GM23338 (cell line): Measurements from ENCODE around the gene ZNF516. TPM values are rescaled to one million over a fixed set of nuclear protein-coding genes. Genes with fewer than 3 reads are reported as not detected.

Source experiments
- ATAC-seq: fragments of 200-7000 bp; cut with Tn5 transposase; 3 replicates; pipeline ENCODE4 v1.9.1; 2020
- DNase-seq: peaks from one replicate; pipeline ENCODE4 v3.0.0-alpha.2; 2015; ENCODE audit warnings: low spot score
- H2AFZ ChIP-seq: fragments of 200-600 bp; sonication (generic); 2 replicates; pipeline ENCODE4 v1.8.0; 2016; ENCODE audit warnings: antibody characterized with exemption, mild to moderate bottlenecking, moderate library complexity
- H3F3A ChIP-seq: fragments of 200-600 bp; sonication (generic); replicated peaks from 2 replicates; pipeline ENCODE4 v1.8.0; 2017; ENCODE audit warnings: antibody characterized with exemption, mixed run types, low read depth
- H3K27ac ChIP-seq: fragments of 200-600 bp; sonication (generic); 2 replicates; pipeline ENCODE4 v1.6.1; 2016; ENCODE audit warnings: low read depth
- H3K27me3 ChIP-seq: fragments of 200-600 bp; sonication (generic); 2 replicates; pipeline ENCODE4 v1.8.0; 2016; ENCODE audit warnings: mild to moderate bottlenecking, mixed run types, moderate library complexity; ENCODE audit not compliant: insufficient read depth
- H3K36me3 ChIP-seq: fragments of 200-600 bp; sonication (generic); 2 replicates; pipeline ENCODE4 v1.8.0; 2016; ENCODE audit warnings: mild to moderate bottlenecking; ENCODE audit not compliant: insufficient read depth
- H3K4me1 ChIP-seq: fragments of 200-600 bp; sonication (generic); 2 replicates; pipeline ENCODE4 v1.8.0; 2016; ENCODE audit warnings: mild to moderate bottlenecking, moderate library complexity; ENCODE audit not compliant: insufficient read depth
- H3K4me2 ChIP-seq: fragments of 200-600 bp; sonication (generic); 2 replicates; pipeline ENCODE4 v1.7.1; 2017; ENCODE audit warnings: mixed run types
- H3K4me3 ChIP-seq: fragments of 200-600 bp; sonication (generic); 2 replicates; pipeline ENCODE4 v1.6.1; 2016; ENCODE audit warnings: mixed run types
- H3K79me2 ChIP-seq: fragments of 200-600 bp; sonication (generic); replicated peaks from 2 replicates; pipeline ENCODE4 v1.8.0; 2017; ENCODE audit warnings: mild to moderate bottlenecking; ENCODE audit not compliant: insufficient read depth
- H3K9me2 ChIP-seq: fragments of 200-600 bp; sonication (generic); 2 replicates; pipeline ENCODE4 v1.8.0; 2017; ENCODE audit not compliant: insufficient read depth
- H4K20me1 ChIP-seq: fragments of 200-600 bp; sonication (generic); replicated peaks from 2 replicates; pipeline ENCODE4 v1.8.0; 2017; ENCODE audit warnings: mild to moderate bottlenecking; ENCODE audit not compliant: insufficient read depth
- H3K27ac Mint-ChIP-seq: 2 replicates; pipeline ENCODE4 v1.8.0; 2020; ENCODE audit warnings: inconsistent platforms, mild to moderate bottlenecking, moderate library complexity, mixed read lengths
- H3K27me3 Mint-ChIP-seq: 3 replicates; pipeline ENCODE4 v1.8.0; 2022; ENCODE audit warnings: low read depth, mild to moderate bottlenecking, moderate library complexity, mixed read lengths, inconsistent platforms; ENCODE audit not compliant: insufficient read depth, poor library complexity
- H3K36me3 Mint-ChIP-seq: 3 replicates; pipeline ENCODE4 v1.8.0; 2021; ENCODE audit warnings: low read depth, mild to moderate bottlenecking, inconsistent platforms, moderate library complexity, mixed read lengths
- H3K4me1 Mint-ChIP-seq: 3 replicates; pipeline ENCODE4 v1.8.0; 2020; ENCODE audit warnings: mild to moderate bottlenecking, inconsistent platforms, mixed read lengths
- H3K4me3 Mint-ChIP-seq: 3 replicates; pipeline ENCODE4 v1.8.0; 2021; ENCODE audit warnings: moderate library complexity, mild to moderate bottlenecking, inconsistent platforms, mixed read lengths
- H3K9me3 Mint-ChIP-seq: 3 replicates; pipeline ENCODE4 v1.8.0; 2020; ENCODE audit warnings: moderate library complexity, mild to moderate bottlenecking, inconsistent platforms, mixed read lengths
- CREB1 ChIP-seq: fragments of 250-450 bp; sonication (Bioruptor Pico); IDR thresholded peaks from 2 replicates; pipeline ENCODE4 v1.5.0; 2020; ENCODE audit warnings: low read depth, mild to moderate bottlenecking, moderate library complexity
- EZH2 ChIP-seq: fragments of 200-600 bp; sonication (generic); IDR thresholded peaks from one replicate; pipeline ENCODE4 v1.8.0; 2017; ENCODE audit warnings: antibody characterized with exemption, mild to moderate bottlenecking, low read depth; ENCODE audit not compliant: unreplicated experiment
- EZH2phosphoT487 ChIP-seq: fragments of 200-600 bp; sonication (generic); IDR thresholded peaks from one replicate; pipeline ENCODE4 v1.8.1; 2018; ENCODE audit warnings: antibody characterized with exemption; ENCODE audit not compliant: unreplicated experiment
- JUNB ChIP-seq: IDR thresholded peaks from one replicate; pipeline ENCODE4 v1.6.1; 2016; ENCODE audit warnings: antibody characterized with exemption; ENCODE audit not compliant: unreplicated experiment
- NANOG ChIP-seq: IDR thresholded peaks from 2 replicates; pipeline ENCODE4 v1.6.1; 2016; ENCODE audit warnings: antibody characterized with exemption, borderline replicate concordance
- POLR2AphosphoS5 ChIP-seq: IDR thresholded peaks from 2 replicates; pipeline ENCODE4 v1.6.1; 2016; ENCODE audit warnings: antibody characterized with exemption, low read depth
- STAT1 ChIP-seq: IDR thresholded peaks from one replicate; pipeline ENCODE4 v1.6.1; 2016; ENCODE audit warnings: antibody characterized with exemption; ENCODE audit not compliant: unreplicated experiment
- ZNF331 ChIP-seq: fragments of 250-450 bp; sonication (Bioruptor Pico); IDR thresholded peaks from 2 replicates; pipeline ENCODE4 v1.5.0; 2020; ENCODE audit warnings: low read depth, mild to moderate bottlenecking, moderate library complexity
- polyA plus RNA-seq: library from polyadenylated mRNA; unstranded; fragments of >200 nt; fragmentation: Nextera tagmentation; extraction: Ambion mirVana; gene quantifications from 2 replicates; pipeline ENCODE4 v1.2.1, GENCODE V29; 2016
- total RNA-seq: library from RNA; depleted of rRNA; stranded (reverse); fragments of >200 nt; shearing (Covaris generic); gene quantifications from 2 replicates; pipeline ENCODE4 v1.2.3, GENCODE V29; 2014
- TF ChIP-seq, protein P1 (sequence below), 2 experiments: fragments of 200-600 bp in 1 of 2; sonication (generic) in 1 of 2; conservative IDR thresholded peaks; 2 replicates each; pipeline versions ENCODE4 v1.5.1 to v1.6.1; 2016 to 2017; ENCODE audit warnings: antibody characterized with exemption in 2 of 2, low read depth in 2 of 2, mild to moderate bottlenecking in 2 of 2, moderate library complexity in 1 of 2
- TF ChIP-seq, protein P2 (sequence below): IDR thresholded peaks from one replicate; pipeline ENCODE4 v1.6.1; 2018; ENCODE audit warnings: antibody characterized with exemption; ENCODE audit not compliant: unreplicated experiment
- TF ChIP-seq, protein P3 (sequence below): IDR thresholded peaks from 2 replicates; pipeline ENCODE4 v1.6.1; 2016; ENCODE audit warnings: antibody characterized with exemption

ZNF516 gene
- total and polyA plus RNA-seq, 2 experiments from 2014 or later: 11.9 to 24.2 TPM

DNA sequence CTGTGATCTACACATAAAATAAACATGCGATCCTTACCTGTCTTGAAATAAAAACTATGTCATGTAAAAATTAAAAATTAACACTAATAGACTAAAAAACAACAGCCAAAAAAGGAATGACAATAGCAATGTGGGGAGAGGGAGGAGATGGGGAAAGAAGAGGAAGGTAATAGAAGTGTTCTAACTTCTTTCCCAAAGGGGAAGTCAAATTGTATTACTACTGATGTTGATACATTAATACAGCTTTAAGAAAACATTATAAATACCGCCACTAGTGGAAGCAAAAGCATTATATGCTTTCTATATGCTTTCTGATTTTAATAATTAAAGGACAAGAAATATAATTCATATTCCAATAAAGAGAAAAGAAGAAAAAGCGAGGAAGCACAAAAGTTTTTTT, 22.2 kb downstream of the ZNF516 start (continued):
- TF ChIP-seq, protein P1, sequence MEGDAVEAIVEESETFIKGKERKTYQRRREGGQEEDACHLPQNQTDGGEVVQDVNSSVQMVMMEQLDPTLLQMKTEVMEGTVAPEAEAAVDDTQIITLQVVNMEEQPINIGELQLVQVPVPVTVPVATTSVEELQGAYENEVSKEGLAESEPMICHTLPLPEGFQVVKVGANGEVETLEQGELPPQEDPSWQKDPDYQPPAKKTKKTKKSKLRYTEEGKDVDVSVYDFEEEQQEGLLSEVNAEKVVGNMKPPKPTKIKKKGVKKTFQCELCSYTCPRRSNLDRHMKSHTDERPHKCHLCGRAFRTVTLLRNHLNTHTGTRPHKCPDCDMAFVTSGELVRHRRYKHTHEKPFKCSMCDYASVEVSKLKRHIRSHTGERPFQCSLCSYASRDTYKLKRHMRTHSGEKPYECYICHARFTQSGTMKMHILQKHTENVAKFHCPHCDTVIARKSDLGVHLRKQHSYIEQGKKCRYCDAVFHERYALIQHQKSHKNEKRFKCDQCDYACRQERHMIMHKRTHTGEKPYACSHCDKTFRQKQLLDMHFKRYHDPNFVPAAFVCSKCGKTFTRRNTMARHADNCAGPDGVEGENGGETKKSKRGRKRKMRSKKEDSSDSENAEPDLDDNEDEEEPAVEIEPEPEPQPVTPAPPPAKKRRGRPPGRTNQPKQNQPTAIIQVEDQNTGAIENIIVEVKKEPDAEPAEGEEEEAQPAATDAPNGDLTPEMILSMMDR (conservative IDR thresholded peaks at IDR 0.05; ENCODE audit: low read depth in 2 of 2): no peak
- no peak for TF ChIP-seq JUNB
- TF ChIP-seq EZH2: no peak
- TF ChIP-seq NANOG: no peak
- TF ChIP-seq ZNF331 (CRISPR knock-in tag): no peak
- no peak for TF ChIP-seq CREB1 (CRISPR knock-in tag)
- TF ChIP-seq, protein P2, sequence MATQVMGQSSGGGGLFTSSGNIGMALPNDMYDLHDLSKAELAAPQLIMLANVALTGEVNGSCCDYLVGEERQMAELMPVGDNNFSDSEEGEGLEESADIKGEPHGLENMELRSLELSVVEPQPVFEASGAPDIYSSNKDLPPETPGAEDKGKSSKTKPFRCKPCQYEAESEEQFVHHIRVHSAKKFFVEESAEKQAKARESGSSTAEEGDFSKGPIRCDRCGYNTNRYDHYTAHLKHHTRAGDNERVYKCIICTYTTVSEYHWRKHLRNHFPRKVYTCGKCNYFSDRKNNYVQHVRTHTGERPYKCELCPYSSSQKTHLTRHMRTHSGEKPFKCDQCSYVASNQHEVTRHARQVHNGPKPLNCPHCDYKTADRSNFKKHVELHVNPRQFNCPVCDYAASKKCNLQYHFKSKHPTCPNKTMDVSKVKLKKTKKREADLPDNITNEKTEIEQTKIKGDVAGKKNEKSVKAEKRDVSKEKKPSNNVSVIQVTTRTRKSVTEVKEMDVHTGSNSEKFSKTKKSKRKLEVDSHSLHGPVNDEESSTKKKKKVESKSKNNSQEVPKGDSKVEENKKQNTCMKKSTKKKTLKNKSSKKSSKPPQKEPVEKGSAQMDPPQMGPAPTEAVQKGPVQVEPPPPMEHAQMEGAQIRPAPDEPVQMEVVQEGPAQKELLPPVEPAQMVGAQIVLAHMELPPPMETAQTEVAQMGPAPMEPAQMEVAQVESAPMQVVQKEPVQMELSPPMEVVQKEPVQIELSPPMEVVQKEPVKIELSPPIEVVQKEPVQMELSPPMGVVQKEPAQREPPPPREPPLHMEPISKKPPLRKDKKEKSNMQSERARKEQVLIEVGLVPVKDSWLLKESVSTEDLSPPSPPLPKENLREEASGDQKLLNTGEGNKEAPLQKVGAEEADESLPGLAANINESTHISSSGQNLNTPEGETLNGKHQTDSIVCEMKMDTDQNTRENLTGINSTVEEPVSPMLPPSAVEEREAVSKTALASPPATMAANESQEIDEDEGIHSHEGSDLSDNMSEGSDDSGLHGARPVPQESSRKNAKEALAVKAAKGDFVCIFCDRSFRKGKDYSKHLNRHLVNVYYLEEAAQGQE: no peak
- no peak for TF ChIP-seq POLR2AphosphoS5
- TF ChIP-seq EZH2phosphoT487: no peak
- TF ChIP-seq, protein P3, sequence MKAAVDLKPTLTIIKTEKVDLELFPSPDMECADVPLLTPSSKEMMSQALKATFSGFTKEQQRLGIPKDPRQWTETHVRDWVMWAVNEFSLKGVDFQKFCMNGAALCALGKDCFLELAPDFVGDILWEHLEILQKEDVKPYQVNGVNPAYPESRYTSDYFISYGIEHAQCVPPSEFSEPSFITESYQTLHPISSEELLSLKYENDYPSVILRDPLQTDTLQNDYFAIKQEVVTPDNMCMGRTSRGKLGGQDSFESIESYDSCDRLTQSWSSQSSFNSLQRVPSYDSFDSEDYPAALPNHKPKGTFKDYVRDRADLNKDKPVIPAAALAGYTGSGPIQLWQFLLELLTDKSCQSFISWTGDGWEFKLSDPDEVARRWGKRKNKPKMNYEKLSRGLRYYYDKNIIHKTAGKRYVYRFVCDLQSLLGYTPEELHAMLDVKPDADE: no peak

DNA sequence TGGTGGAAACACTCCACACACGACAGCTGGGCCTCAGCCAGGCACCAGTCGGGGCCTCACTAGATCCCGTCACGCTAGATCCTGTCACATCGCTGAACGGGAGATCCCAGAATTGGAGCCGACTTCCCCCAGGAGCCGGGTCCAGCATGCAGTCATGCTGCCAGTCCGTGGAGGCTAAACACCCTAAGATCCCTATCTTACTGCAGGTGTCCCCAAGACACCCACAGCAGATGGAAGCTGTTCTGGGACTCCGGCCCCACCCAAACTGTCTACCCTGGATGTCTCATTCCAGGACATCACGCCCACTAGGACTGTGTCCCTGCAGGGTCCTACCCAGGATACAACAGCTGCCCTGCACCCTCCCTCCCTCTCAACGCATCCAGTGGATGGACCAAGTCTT, 23.4 kb downstream of the ZNF516 start:
- H3K27me3 Mint-ChIP-seq: peaks cover 5% of the 10 kb centered on the region
- Histone ChIP-seq H2AFZ (no peak overlapping the region), H3K27ac (no peak overlapping the region), H3K9me2 (no peaks in the 10 kb centered on the region), H3K4me2 (no peak overlapping the region), H3K27me3 (no peaks in the 10 kb centered on the region), H3K79me2 (peaks cover 41% of the 10 kb centered on the region; the same call in 1 of the 2 replicates), H3F3A (no peaks in the 10 kb centered on the region), H3K4me3 (no peak overlapping the region), H3K4me1 (no peaks in the 10 kb centered on the region), H3K36me3 (no peaks in the 10 kb centered on the region), H4K20me1 (0 out of 2 replicates have a peak, but pooled peaks cover 6% of the 10 kb centered on the region)
- ATAC-seq: no peak
- 0 out of 3 replicates have a peak, but pooled peaks cover 5% of the 10 kb centered on the region for H3K36me3 Mint-ChIP-seq
- H3K9me3 Mint-ChIP-seq: no peaks in the 10 kb centered on the region
- H3K4me3 Mint-ChIP-seq: no peak overlapping the region
- peaks cover 10% of the 10 kb centered on the region for H3K4me1 Mint-ChIP-seq
- DNase-seq: no peak
- H3K27ac Mint-ChIP-seq: no peak overlapping the region
- no peak for TF ChIP-seq EZH2phosphoT487
- TF ChIP-seq NANOG: no peak
- TF ChIP-seq, protein P1 (conservative IDR thresholded peaks at IDR 0.05; ENCODE audit: low read depth in 2 of 2): no peak
- TF ChIP-seq POLR2AphosphoS5: no peak
- no peak for TF ChIP-seq STAT1
- TF ChIP-seq, protein P2: no peak
